Measurements from ENCODE around the gene C16orf90. TPM values are rescaled to one million over a fixed set of nuclear protein-coding genes. Genes with fewer than 3 reads are reported as not detected.

C16orf90 gene
- total RNA-seq, 1 donor from 2014 or later, result not detected

DNA sequence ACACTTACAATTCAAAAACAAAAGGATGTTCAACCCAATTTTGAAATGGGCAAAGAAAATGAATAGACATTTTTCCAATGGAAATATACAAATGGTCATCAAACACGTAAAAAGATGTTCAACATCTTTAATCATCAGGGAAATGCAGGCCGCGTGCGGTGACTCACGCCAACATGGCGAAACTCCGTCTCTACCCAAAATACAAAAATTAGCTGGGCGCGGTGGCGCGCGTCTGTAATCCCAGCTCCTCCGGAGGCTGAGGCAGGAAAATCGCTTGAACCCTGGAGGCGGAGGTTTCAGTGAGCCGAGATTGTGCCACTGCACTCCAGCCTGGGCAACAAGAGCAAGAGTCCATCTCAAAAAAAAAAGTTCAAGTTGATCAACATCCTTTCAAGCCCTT lies 3.7 kb upstream of the C16orf90 start:
- H3K4me1 Mint-ChIP-seq (ENCODE audit: low read depth, unreplicated experiment), result peaks cover 3% of the 10 kb centered on the region

GRCh38 chr16:3497771-3498170 lies 2.5 kb upstream of the C16orf90 start:
- H3K27me3 Mint-ChIP-seq (ENCODE audit: unreplicated experiment), result peaks cover 13% of the 10 kb centered on the region
- no peak for TF ChIP-seq CTCF (IDR thresholded peaks at IDR 0.05; ENCODE audit: partially characterized antibody, unreplicated experiment)
- H3K9me3 Mint-ChIP-seq (ENCODE audit: unreplicated experiment), result peaks cover 5% of the 10 kb centered on the region
- no peaks in the 10 kb centered on the region for H3K36me3 Mint-ChIP-seq (ENCODE audit: unreplicated experiment)
- peaks cover 6% of the 10 kb centered on the region for H3K4me1 Mint-ChIP-seq (ENCODE audit: low read depth, unreplicated experiment)
- H3K4me3 Mint-ChIP-seq (ENCODE audit: unreplicated experiment), result no peak overlapping the region
- H3K27ac Mint-ChIP-seq (ENCODE audit: unreplicated experiment), result no peak overlapping the region
- DNase-seq, result no peak

More for the DNA sequence above, 3.7 kb upstream of the C16orf90 start:
- no peak for TF ChIP-seq CTCF (IDR thresholded peaks at IDR 0.05; ENCODE audit: partially characterized antibody, unreplicated experiment)
- Mint-ChIP-seq H3K36me3 (ENCODE audit: unreplicated experiment) (no peaks in the 10 kb centered on the region), H3K27me3 (ENCODE audit: unreplicated experiment) (peaks cover 11% of the 10 kb centered on the region), H3K27ac (ENCODE audit: unreplicated experiment) (no peak overlapping the region), H3K4me3 (ENCODE audit: unreplicated experiment) (no peak overlapping the region), H3K9me3 (ENCODE audit: unreplicated experiment) (peaks cover 5% of the 10 kb centered on the region)
- DNase-seq, result no peak

DNA sequence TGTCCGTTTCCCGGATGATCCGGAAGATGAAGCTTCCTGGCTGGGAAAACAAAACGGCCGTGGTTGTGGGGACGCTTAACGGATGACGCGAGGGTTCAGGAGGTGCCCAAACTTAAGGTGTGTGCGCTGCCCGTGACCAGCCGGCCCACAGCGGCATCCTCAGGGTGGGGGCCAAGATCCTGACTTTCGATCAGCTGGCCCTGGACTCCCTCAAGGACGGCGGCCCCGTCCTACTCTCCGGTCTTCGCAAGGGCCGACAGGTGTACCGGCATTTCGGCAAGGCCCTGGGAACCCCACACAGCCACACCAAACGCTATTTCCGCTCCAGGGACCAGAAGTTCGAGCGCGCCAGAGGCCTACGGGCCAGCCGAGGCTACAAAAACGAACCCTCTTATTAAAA lies 1.1 kb upstream of the C16orf90 start:
- Mint-ChIP-seq H3K27me3 (ENCODE audit: unreplicated experiment) (peaks cover 13% of the 10 kb centered on the region), H3K36me3 (ENCODE audit: unreplicated experiment) (no peaks in the 10 kb centered on the region), H3K9me3 (ENCODE audit: unreplicated experiment) (peaks cover 7% of the 10 kb centered on the region), H3K27ac (ENCODE audit: unreplicated experiment) (no peak overlapping the region), H3K4me3 (ENCODE audit: unreplicated experiment) (no peak overlapping the region), H3K4me1 (ENCODE audit: low read depth, unreplicated experiment) (peaks cover 7% of the 10 kb centered on the region)
- no peak for TF ChIP-seq CTCF (IDR thresholded peaks at IDR 0.05; ENCODE audit: partially characterized antibody, unreplicated experiment)
- DNase-seq, result no peak

DNA sequence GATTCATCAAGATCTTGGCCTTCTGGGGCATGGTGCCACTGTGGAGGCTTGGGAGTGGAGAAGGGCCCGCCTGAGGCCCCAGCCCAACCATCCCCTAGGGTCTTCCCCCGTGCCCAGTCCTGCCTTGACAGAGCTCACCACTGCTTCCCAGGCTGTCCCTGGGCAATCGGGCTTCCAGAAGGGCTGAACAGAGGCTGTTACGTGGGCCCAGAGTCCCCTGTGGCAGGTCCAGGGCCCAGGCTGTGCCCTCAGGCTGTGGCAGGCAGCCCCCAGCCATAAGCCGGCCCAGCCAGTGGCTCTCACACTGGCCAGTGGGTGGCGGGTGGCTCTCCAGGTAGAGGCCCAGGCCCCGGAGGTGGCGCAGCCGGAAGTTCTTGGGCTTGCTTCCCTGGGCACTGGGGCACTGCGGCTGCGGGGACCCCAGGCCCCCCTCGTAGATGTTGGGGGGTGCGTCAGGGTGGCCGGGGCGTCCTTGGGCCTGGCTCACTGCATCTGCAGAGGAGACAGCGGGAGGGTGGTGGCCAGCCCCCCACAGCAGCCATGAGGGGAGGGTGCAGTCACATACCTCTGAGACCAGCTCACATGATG lies 809 bp downstream of the C16orf90 start:
- Mint-ChIP-seq H3K27ac (ENCODE audit: unreplicated experiment) (no peak overlapping the region), H3K27me3 (ENCODE audit: unreplicated experiment) (peaks cover 11% of the 10 kb centered on the region), H3K4me1 (ENCODE audit: low read depth, unreplicated experiment) (peaks cover 14% of the 10 kb centered on the region), H3K9me3 (ENCODE audit: unreplicated experiment) (peaks cover 9% of the 10 kb centered on the region), H3K36me3 (ENCODE audit: unreplicated experiment) (no peaks in the 10 kb centered on the region), H3K4me3 (ENCODE audit: unreplicated experiment) (no peak overlapping the region)
- DNase-seq, result no peak
- no peak for TF ChIP-seq CTCF (IDR thresholded peaks at IDR 0.05; ENCODE audit: partially characterized antibody, unreplicated experiment)

- Mint-ChIP-seq H3K9me3 (ENCODE audit: unreplicated experiment) (peaks cover 15% of the 10 kb centered on the region), H3K4me3 (ENCODE audit: unreplicated experiment) (no peak overlapping the region), H3K4me1 (ENCODE audit: low read depth, unreplicated experiment) (peaks cover 21% of the 10 kb centered on the region), H3K27ac (ENCODE audit: unreplicated experiment) (peak overlapping the region; percentile 96), H3K27me3 (ENCODE audit: unreplicated experiment) (peaks cover 15% of the 10 kb centered on the region), H3K36me3 (ENCODE audit: unreplicated experiment) (no peaks in the 10 kb centered on the region)
- no peak for DNase-seq
- TF ChIP-seq CTCF (IDR thresholded peaks at IDR 0.05; ENCODE audit: partially characterized antibody, unreplicated experiment), result no peak
Observed at GRCh38 chr16:3492356-3492755, 2.9 kb downstream of the C16orf90 start.

All from glutamatergic neuron (in vitro differentiated cells).